OCI-LY7 (cell line): ENCODE measurements around the gene METRN. TPM values are rescaled to one million over a fixed set of nuclear protein-coding genes. Genes with fewer than 3 reads are reported as not detected.

Experiments used
- BruUV-seq: library from RNA; stranded (reverse); fragments of 400-500 nt; replicated peaks from 2 replicates; lab custom pipeline; 2021; lab: Mats Ljungman, UMichigan
- CTCF ChIA-PET: fragments of 300-600 bp; sonication (Branson Sonifier 250); formaldehyde crosslinking; loops from one replicate; lab custom pipeline; 2022; ENCODE audit warnings: antibody characterized with exemption; ENCODE audit not compliant: unreplicated experiment; lab: Charles Lee
- POLR2A ChIA-PET: fragments of 300-600 bp; sonication (Branson Sonifier 250); formaldehyde crosslinking; loops from one replicate; lab custom pipeline; 2022; ENCODE audit warnings: antibody characterized with exemption; lab: Charles Lee
- DNase-seq: peaks from one replicate; pipeline ENCODE4 v3.0.0-alpha.2; 2015; ENCODE audit warnings: low spot score
- H2AFZ ChIP-seq: fragments of 200-600 bp; sonication (generic), shearing (Covaris generic); 2 replicates; pipeline ENCODE4 v1.6.1; 2014; ENCODE audit warnings: mild to moderate bottlenecking, antibody characterized with exemption, low read length, moderate library complexity
- H3K27ac ChIP-seq: fragments of 200-600 bp; sonication (generic); 2 replicates; pipeline ENCODE4 v1.5.1; 2014; ENCODE audit warnings: mixed run types, low read depth, mild to moderate bottlenecking, moderate library complexity, low read length, inconsistent platforms; ENCODE audit not compliant: poor library complexity, severe bottlenecking
- H3K36me3 ChIP-seq: fragments of 200-600 bp; sonication (generic); 2 replicates; pipeline ENCODE4 v1.6.1; 2014; ENCODE audit warnings: mild to moderate bottlenecking, antibody characterized with exemption, low read length, moderate library complexity, mixed read lengths; ENCODE audit not compliant: insufficient read depth
- H3K4me1 ChIP-seq: fragments of 200-600 bp; sonication (generic); 2 replicates; pipeline ENCODE4 v1.5.1; 2014; ENCODE audit warnings: mild to moderate bottlenecking, low read length; ENCODE audit not compliant: insufficient read depth, poor library complexity, severe bottlenecking
- H3K4me2 ChIP-seq: fragments of 200-600 bp; sonication (generic); 2 replicates; pipeline ENCODE4 v1.6.1; 2014; ENCODE audit warnings: mild to moderate bottlenecking, low read length
- H3K4me3 ChIP-seq: fragments of 200-600 bp; sonication (generic); 2 replicates; pipeline ENCODE4 v1.5.1; 2014; ENCODE audit warnings: mild to moderate bottlenecking, low read depth, low read length; ENCODE audit not compliant: poor library complexity, severe bottlenecking
- H3K79me2 ChIP-seq: fragments of 200-600 bp; sonication (generic); 2 replicates; pipeline ENCODE4 v1.6.1; 2016; ENCODE audit warnings: low read depth, mild to moderate bottlenecking, low read length, moderate library complexity, mixed read lengths; ENCODE audit not compliant: insufficient read depth
- H3K9me2 ChIP-seq: fragments of 200-600 bp; sonication (generic); 2 replicates; pipeline ENCODE4 v1.6.1; 2016; ENCODE audit warnings: mild to moderate bottlenecking, low read length, mixed read lengths; ENCODE audit not compliant: insufficient read depth
- H3K9me3 ChIP-seq: fragments of 200-600 bp; sonication (generic); 2 replicates; pipeline ENCODE4 v1.6.1; 2014; ENCODE audit warnings: mild to moderate bottlenecking, mixed run types, low read length, mixed read lengths
- H4K20me1 ChIP-seq: fragments of 200-600 bp; sonication (generic); 2 replicates; pipeline ENCODE4 v1.6.1; 2014; ENCODE audit warnings: mild to moderate bottlenecking, antibody characterized with exemption, low read length, moderate library complexity, mixed read lengths; ENCODE audit not compliant: insufficient read depth
- CTCF ChIP-seq: fragments of 200-600 bp; sonication (generic); conservative IDR thresholded peaks from 2 replicates; pipeline ENCODE4 v1.5.1; 2014; ENCODE audit warnings: mild to moderate bottlenecking, antibody characterized with exemption, low read length, moderate library complexity, mixed read lengths
- EZH2phosphoT487 ChIP-seq: fragments of 200-600 bp; sonication (generic); IDR thresholded peaks from 2 replicates; pipeline ENCODE4 v1.6.1; 2018; ENCODE audit warnings: low read depth, borderline replicate concordance, mild to moderate bottlenecking, mixed run types, antibody characterized with exemption, low read length, moderate library complexity, mixed read lengths
- intact Hi-C: fragments of 100-400 bp; cut with micrococcal nuclease; formaldehyde crosslinking; loops from one replicate; pipeline ENCODE4 v1.10.0; 2022; ENCODE audit not compliant: unreplicated experiment
- total RNA-seq, 2 experiments: library from RNA; depleted of rRNA in 1 of 2; stranded (reverse); fragments of >200 nt in 1 of 2; shearing (Covaris generic) in 1 of 2; gene quantifications; 2 replicates each; pipeline ENCODE4 v1.2.3, GENCODE V29; 2014 to 2022

The METRN gene
- total RNA-seq, 2 experiments from 2014 or later: 14.4 to 15.9 TPM

GRCh38 chr16:728131-728889 is 13.4 kb downstream of the METRN start:
- POLR2A ChIA-PET: interaction anchor here (0.7 to 1.2 kb wide), 3 partner anchors 8 to 14 kb away, joined by 3 to 8 read pairs (median 5); partner anchors contain the start of gene METRN
- Histone ChIP-seq H3K4me3 (peak overlapping the region; percentile 86), H3K4me1 (peaks cover 30% of the 10 kb centered on the region), H4K20me1 (no peaks in the 10 kb centered on the region), H3K9me3 (no peaks in the 10 kb centered on the region), H3K79me2 (no peaks in the 10 kb centered on the region), H3K36me3 (peaks cover 41% of the 10 kb centered on the region), H3K4me2 (peak overlapping the region; percentile 100), H2AFZ (no peak overlapping the region), H3K9me2 (no peaks in the 10 kb centered on the region), H3K27ac (peak overlapping the region; percentile 71)
- CTCF ChIA-PET: interaction anchor here (0.6 kb wide), 1 partner anchor 15 kb away, joined by 3 read pairs; no protein-coding TSS in a partner anchor
- TF ChIP-seq EZH2phosphoT487: no peak
- no peak for TF ChIP-seq CTCF
- no TSS peak for BruUV-seq
- intact Hi-C loops: no loop called here
- DNase-seq: peak; percentile 85

GRCh38 chr16:728890-729744 is 14.2 kb downstream of the METRN start:
- Histone ChIP-seq H3K4me3 (no peak overlapping the region), H3K4me1 (peaks cover 22% of the 10 kb centered on the region), H3K9me2 (no peaks in the 10 kb centered on the region), H3K36me3 (peaks cover 47% of the 10 kb centered on the region), H3K79me2 (no peaks in the 10 kb centered on the region), H3K4me2 (peak overlapping the region; percentile 100; the same call in 1 of the 2 replicates), H4K20me1 (no peaks in the 10 kb centered on the region), H2AFZ (no peak overlapping the region), H3K27ac (peak overlapping the region; percentile 71), H3K9me3 (no peaks in the 10 kb centered on the region)
- no peak for DNase-seq
- intact Hi-C loops: no loop called here
- no peak for TF ChIP-seq CTCF
- no peak for TF ChIP-seq EZH2phosphoT487
- TSS peak; percentile 66 for BruUV-seq
- CTCF ChIA-PET: no interaction called here
- POLR2A ChIA-PET: interaction anchor here (1.2 to 1.3 kb wide), 2 partner anchors 8 kb away, joined by 4 to 8 read pairs; partner anchors contain the start of gene ANTKMT
